PC-9 (cell line): ENCODE results near the gene MAST4. TPM values are rescaled to one million over a fixed set of nuclear protein-coding genes. Genes with fewer than 3 reads are reported as not detected.

ENCODE experiments used
- BruUV-seq: library from RNA; stranded (reverse); fragments of 400-500 nt; replicated peaks from 2 replicates; lab custom pipeline; 2021; lab: Mats Ljungman, UMichigan
- CTCF ChIA-PET: fragments of 300-600 bp; sonication (Branson Sonifier 250); formaldehyde crosslinking; loops from one replicate; lab custom pipeline; 2022; ENCODE audit warnings: antibody characterized with exemption; lab: Charles Lee
- POLR2A ChIA-PET: fragments of 300-600 bp; sonication (Branson Sonifier 250); formaldehyde crosslinking; loops from one replicate; lab custom pipeline; 2022; ENCODE audit warnings: antibody characterized with exemption; ENCODE audit not compliant: unreplicated experiment; lab: Charles Lee
- DNase-seq, 2 experiments: peaks; one replicate each; pipeline versions ENCODE4 v3.0.0 to v3.0.0-alpha.2; 2015 to 2022; ENCODE audit warnings: mixed read lengths in 1 of 2
- H2AFZ ChIP-seq: fragments of 200-600 bp; sonication (generic); 2 replicates; pipeline ENCODE4 v1.8.1; 2017; ENCODE audit warnings: antibody characterized with exemption
- H3F3A ChIP-seq: fragments of 200-600 bp; sonication (generic); 2 replicates; pipeline ENCODE4 v1.8.1; 2017; ENCODE audit warnings: antibody characterized with exemption, mild to moderate bottlenecking, low read depth; ENCODE audit not compliant: insufficient read depth
- H3K27ac ChIP-seq: fragments of 200-600 bp; sonication (generic); 2 replicates; pipeline ENCODE4 v1.6.1; 2016; ENCODE audit warnings: mixed run types
- H3K27me3 ChIP-seq: fragments of 200-600 bp; sonication (generic); 2 replicates; pipeline ENCODE4 v1.6.1; 2016; ENCODE audit warnings: low read depth, mixed run types; ENCODE audit not compliant: insufficient read depth
- H3K36me3 ChIP-seq: fragments of 200-600 bp; sonication (generic); 2 replicates; pipeline ENCODE4 v1.6.1; 2016; ENCODE audit warnings: low read depth, mixed run types
- H3K4me1 ChIP-seq: fragments of 200-600 bp; sonication (generic); replicated peaks from 2 replicates; pipeline ENCODE4 v1.6.1; 2016; ENCODE audit warnings: mixed run types; ENCODE audit not compliant: insufficient read depth
- H3K4me2 ChIP-seq: fragments of 200-600 bp; sonication (generic); 2 replicates; pipeline ENCODE4 v1.6.1; 2017; ENCODE audit warnings: mixed run types
- H3K4me3 ChIP-seq: fragments of 200-600 bp; sonication (generic); 2 replicates; pipeline ENCODE4 v1.6.1; 2016; ENCODE audit warnings: mixed run types
- H3K79me2 ChIP-seq: fragments of 200-600 bp; sonication (generic); 2 replicates; pipeline ENCODE4 v1.6.1; 2017; ENCODE audit warnings: low read depth, mixed run types
- H3K9me2 ChIP-seq: fragments of 200-600 bp; sonication (generic); 2 replicates; pipeline ENCODE4 v1.8.1; 2017; ENCODE audit warnings: mild to moderate bottlenecking; ENCODE audit not compliant: insufficient read depth
- H3K9me3 ChIP-seq: fragments of 200-600 bp; sonication (generic); 2 replicates; pipeline ENCODE4 v1.8.1; 2016; ENCODE audit warnings: low read depth; ENCODE audit not compliant: insufficient read depth
- H4K20me1 ChIP-seq: fragments of 200-600 bp; sonication (generic); 2 replicates; pipeline ENCODE4 v1.8.1; 2017; ENCODE audit not compliant: insufficient read depth
- EZH2 ChIP-seq: fragments of 200-600 bp; sonication (generic); IDR thresholded peaks from 2 replicates; pipeline ENCODE4 v1.8.0; 2017; ENCODE audit warnings: antibody characterized with exemption, low read depth
- intact Hi-C: fragments of 100-400 bp; cut with micrococcal nuclease; formaldehyde crosslinking; loops from one replicate; pipeline ENCODE4 v1.10.0; 2022; ENCODE audit not compliant: unreplicated experiment
- total RNA-seq: library from RNA; stranded (reverse); gene quantifications from 2 replicates; pipeline ENCODE4 v1.2.3, GENCODE V29; 2021
- TF ChIP-seq, protein P1 (sequence below): fragments of 200-600 bp; sonication (generic); conservative IDR thresholded peaks from 2 replicates; pipeline ENCODE4 v1.6.1; 2017; ENCODE audit warnings: mixed run types, antibody characterized with exemption, mild to moderate bottlenecking, moderate library complexity

MAST4 gene
- total RNA-seq, 1 experiment from 2014 or later: 19.3 TPM

DNA sequence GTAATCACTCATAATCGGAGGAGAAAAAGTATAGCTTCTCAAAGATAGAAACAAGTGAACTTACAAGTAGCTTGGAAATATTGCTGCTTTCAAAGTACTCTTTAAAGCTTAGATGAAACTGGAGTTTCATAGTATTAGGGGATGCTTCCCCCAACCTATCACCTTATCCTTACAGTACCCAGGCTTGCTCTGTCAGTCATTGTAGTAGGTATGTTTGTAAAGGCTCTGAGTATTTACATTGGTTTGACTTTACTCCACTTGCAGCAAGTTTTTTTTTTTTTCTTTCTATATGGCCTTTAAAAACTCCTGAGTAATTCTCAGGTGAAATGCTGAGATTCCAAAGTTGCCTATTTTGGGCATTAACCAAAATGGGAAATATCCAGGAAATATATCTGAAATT, 515.6 kb downstream of the MAST4 start:
- Histone ChIP-seq H3K9me2 (no peaks in the 10 kb centered on the region), H4K20me1 (no peaks in the 10 kb centered on the region; the same call in 1 of the 2 replicates), H2AFZ (no peak overlapping the region), H3K4me2 (peak overlapping the region; percentile 29), H3K9me3 (no peaks in the 10 kb centered on the region), H3K27me3 (no peaks in the 10 kb centered on the region), H3K36me3 (peaks cover 17% of the 10 kb centered on the region), H3K79me2 (no peaks in the 10 kb centered on the region), H3F3A (no peaks in the 10 kb centered on the region), H3K4me3 (no peak overlapping the region), H3K27ac (peak overlapping the region; percentile 14), H3K4me1 (peaks cover 18% of the 10 kb centered on the region)
- TF ChIP-seq, protein P1, sequence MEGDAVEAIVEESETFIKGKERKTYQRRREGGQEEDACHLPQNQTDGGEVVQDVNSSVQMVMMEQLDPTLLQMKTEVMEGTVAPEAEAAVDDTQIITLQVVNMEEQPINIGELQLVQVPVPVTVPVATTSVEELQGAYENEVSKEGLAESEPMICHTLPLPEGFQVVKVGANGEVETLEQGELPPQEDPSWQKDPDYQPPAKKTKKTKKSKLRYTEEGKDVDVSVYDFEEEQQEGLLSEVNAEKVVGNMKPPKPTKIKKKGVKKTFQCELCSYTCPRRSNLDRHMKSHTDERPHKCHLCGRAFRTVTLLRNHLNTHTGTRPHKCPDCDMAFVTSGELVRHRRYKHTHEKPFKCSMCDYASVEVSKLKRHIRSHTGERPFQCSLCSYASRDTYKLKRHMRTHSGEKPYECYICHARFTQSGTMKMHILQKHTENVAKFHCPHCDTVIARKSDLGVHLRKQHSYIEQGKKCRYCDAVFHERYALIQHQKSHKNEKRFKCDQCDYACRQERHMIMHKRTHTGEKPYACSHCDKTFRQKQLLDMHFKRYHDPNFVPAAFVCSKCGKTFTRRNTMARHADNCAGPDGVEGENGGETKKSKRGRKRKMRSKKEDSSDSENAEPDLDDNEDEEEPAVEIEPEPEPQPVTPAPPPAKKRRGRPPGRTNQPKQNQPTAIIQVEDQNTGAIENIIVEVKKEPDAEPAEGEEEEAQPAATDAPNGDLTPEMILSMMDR: no peak
- TF ChIP-seq EZH2: no peak
- ChIA-PET POLR2A (interaction anchor here (0.6 kb wide), 1 partner anchor 1951 kb away, joined by 13 read pairs; no protein-coding TSS in a partner anchor), CTCF (no interaction called here)
- intact Hi-C loops: no loop called here
- DNase-seq: no peak
- BruUV-seq: no TSS peak

DNA sequence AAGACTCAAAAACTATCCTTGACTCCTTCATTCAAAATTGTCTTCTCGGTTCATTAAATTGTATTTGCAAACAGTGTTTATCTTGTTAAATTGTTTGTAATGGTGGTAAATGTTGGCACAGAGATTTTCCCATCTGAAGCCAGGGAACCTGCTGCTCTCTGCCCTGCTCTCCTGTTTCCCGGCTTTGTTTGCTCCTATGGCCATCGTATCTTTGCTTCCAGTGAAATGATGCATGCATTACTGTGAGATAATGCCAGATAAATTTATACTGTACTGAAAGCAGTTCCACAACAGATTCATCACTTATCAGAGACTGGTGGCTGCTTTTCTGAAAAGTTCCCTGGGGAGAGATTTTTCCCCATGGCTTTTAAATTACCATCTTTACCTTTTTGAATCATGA, 519.1 kb downstream of the MAST4 start:
- Histone ChIP-seq H3K4me2 (no peak overlapping the region), H4K20me1 (no peaks in the 10 kb centered on the region; the same call in 1 of the 2 replicates), H3F3A (no peaks in the 10 kb centered on the region), H3K9me2 (no peaks in the 10 kb centered on the region), H3K4me3 (no peak overlapping the region), H3K79me2 (no peaks in the 10 kb centered on the region), H3K27me3 (no peaks in the 10 kb centered on the region), H3K9me3 (no peaks in the 10 kb centered on the region), H2AFZ (no peak overlapping the region), H3K4me1 (peaks cover 18% of the 10 kb centered on the region), H3K27ac (no peak overlapping the region), H3K36me3 (peaks cover 22% of the 10 kb centered on the region)
- BruUV-seq: no TSS peak
- ChIA-PET CTCF (no interaction called here), POLR2A (no interaction called here)
- DNase-seq: no peak
- intact Hi-C loops: no loop called here
- TF ChIP-seq EZH2: no peak
- TF ChIP-seq, protein P1: no peak

DNA sequence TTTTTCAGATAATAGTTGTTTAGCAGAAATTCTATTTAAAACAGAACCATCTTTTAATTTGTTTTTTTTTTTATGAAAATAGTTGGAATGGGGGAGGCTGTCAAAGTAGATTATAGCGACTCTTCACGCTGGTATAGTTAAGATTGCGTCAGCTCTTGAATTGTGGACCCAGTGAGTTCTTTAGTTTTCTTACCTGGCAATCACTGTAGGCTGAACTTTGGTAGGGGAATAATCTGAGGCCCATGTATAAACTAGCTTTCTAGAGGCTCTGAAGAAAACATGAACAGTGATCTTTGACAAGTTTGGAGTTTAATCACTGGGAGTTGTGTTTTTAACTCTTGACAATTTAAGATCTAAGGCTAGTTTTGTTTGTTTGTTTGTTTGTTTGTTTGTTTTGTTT, 519.6 kb downstream of the MAST4 start:
- H3K36me3 ChIP-seq: peaks cover 22% of the 10 kb centered on the region
- no peaks in the 10 kb centered on the region for H3K79me2 ChIP-seq
- H3K4me1 ChIP-seq: peaks cover 15% of the 10 kb centered on the region
- no peak overlapping the region for H3K4me2 ChIP-seq
- H3F3A ChIP-seq: no peaks in the 10 kb centered on the region
- POLR2A ChIA-PET: no interaction called here
- H4K20me1 ChIP-seq: no peaks in the 10 kb centered on the region; the same call in 1 of the 2 replicates
- no peaks in the 10 kb centered on the region for H3K9me2 ChIP-seq
- intact Hi-C loops: no loop called here
- no peak overlapping the region for H3K27ac ChIP-seq
- CTCF ChIA-PET: no interaction called here
- no peak overlapping the region for H3K4me3 ChIP-seq
- no TSS peak for BruUV-seq
- H3K27me3 ChIP-seq: no peaks in the 10 kb centered on the region
- TF ChIP-seq, protein P1: no peak
- no peak for TF ChIP-seq EZH2
- no peak for DNase-seq
- no peaks in the 10 kb centered on the region for H3K9me3 ChIP-seq
- no peak overlapping the region for H2AFZ ChIP-seq
